Measurements from ENCODE around the gene ZNF471.

ZNF471 gene

GRCh38 chr19:56507446-56508289 is at the start of gene ZNF471:
Gene ZNF471, plus strand, starts transcription at chr19:56507855. Its CDS starts 3,717 bp downstream, at chr19:56511572.
- in situ Hi-C loops (cut with MboI; ENCODE audit: low sequenced_read_pairs), result no loop called here

GRCh38 chr19:56474308-56474707 is 33.3 kb upstream of the ZNF471 start:
- in situ Hi-C loops (cut with MboI; ENCODE audit: low sequenced_read_pairs), result no loop called here

GRCh38 chr19:56476093-56476492 is 31.6 kb upstream of the ZNF471 start:
- in situ Hi-C loops (cut with MboI; ENCODE audit: low sequenced_read_pairs), result no loop called here

GRCh38 chr19:56476651-56477428 is 30.8 kb upstream of the ZNF471 start, which contains the start of gene ZNF667:
Gene ZNF667, minus strand, starts transcription at chr19:56477345. Its CDS starts 14,975 bp downstream, at chr19:56462370.
- in situ Hi-C loops (cut with MboI; ENCODE audit: low sequenced_read_pairs), result no loop called here

- in situ Hi-C loops (cut with MboI; ENCODE audit: low sequenced_read_pairs), result no loop called here
Measured at GRCh38 chr19:56477429-56478338, 30.0 kb upstream of the ZNF471 start.

GRCh38 chr19:56491399-56491798 is 16.3 kb upstream of the ZNF471 start:
- in situ Hi-C loops (cut with MboI; ENCODE audit: low sequenced_read_pairs), result no loop called here

- in situ Hi-C loops (cut with MboI; ENCODE audit: low sequenced_read_pairs), result no loop called here
Measured at GRCh38 chr19:56504581-56504980, 3.1 kb upstream of the ZNF471 start.

GRCh38 chr19:56508290-56508778 is 679 bp downstream of the ZNF471 start:
- in situ Hi-C loops (cut with MboI; ENCODE audit: low sequenced_read_pairs), result no loop called here

GRCh38 chr19:56525214-56525860 is 17.7 kb downstream of the ZNF471 start:
- in situ Hi-C loops (cut with MboI; ENCODE audit: low sequenced_read_pairs), result no loop called here

- in situ Hi-C loops (cut with MboI; ENCODE audit: low sequenced_read_pairs), result no loop called here
Measured at GRCh38 chr19:56537442-56537841, 29.8 kb downstream of the ZNF471 start.

- in situ Hi-C loops (cut with MboI; ENCODE audit: low sequenced_read_pairs), result no loop called here
Measured at GRCh38 chr19:56538254-56538760, 30.7 kb downstream of the ZNF471 start.

- in situ Hi-C loops (cut with MboI; ENCODE audit: low sequenced_read_pairs), result no loop called here
Measured at GRCh38 chr19:56538761-56539263, 31.2 kb downstream of the ZNF471 start, which contains the start of gene ZFP28. Gene ZFP28, plus strand, starts transcription at chr19:56538948. Its CDS starts 71 bp downstream, at chr19:56539019.

- in situ Hi-C loops (cut with MboI; ENCODE audit: low sequenced_read_pairs), result no loop called here
Measured at GRCh38 chr19:56543776-56544175, 36.1 kb downstream of the ZNF471 start.

GRCh38 chr19:56547535-56547934 is 39.9 kb downstream of the ZNF471 start:
- in situ Hi-C loops (cut with MboI; ENCODE audit: low sequenced_read_pairs), result no loop called here

- in situ Hi-C loops (cut with MboI; ENCODE audit: low sequenced_read_pairs), result no loop called here
Measured at GRCh38 chr19:56554272-56554869, 46.7 kb downstream of the ZNF471 start.

- in situ Hi-C loops (cut with MboI; ENCODE audit: low sequenced_read_pairs), result no loop called here
Measured at GRCh38 chr19:56562766-56563165, 55.1 kb downstream of the ZNF471 start.

GRCh38 chr19:56566904-56567273 is 59.2 kb downstream of the ZNF471 start:
- in situ Hi-C loops (cut with MboI; ENCODE audit: low sequenced_read_pairs), result no loop called here

GRCh38 chr19:56567274-56568120 is 59.8 kb downstream of the ZNF471 start, which contains the start of gene ZNF470:
Gene ZNF470, plus strand, starts transcription at chr19:56567468. Its CDS starts 2,844 bp downstream, at chr19:56570312.
- in situ Hi-C loops (cut with MboI; ENCODE audit: low sequenced_read_pairs), result no loop called here
